Mesenteric fat pad (tissue), 1 donor: ENCODE data around the gene SLC7A9. TPM values are rescaled to one million over a fixed set of nuclear protein-coding genes. Genes with fewer than 3 reads are reported as not detected.
"Not testable (repeated sequence)": the region's sequence is repeated elsewhere in the genome, so short reads cannot be mapped to it uniquely, and the experiment has no call there.

Source experiments
- DNase-seq: peaks from one replicate; pipeline ENCODE4 v3.0.0-alpha.2; 2020; ENCODE audit warnings: low spot score
- total RNA-seq: library from RNA; stranded (reverse); fragmentation: NEBNext Ultra II Directional; extraction: Animal tissue kit (Norgen Biotek cat#: 25700); gene quantifications from one replicate; pipeline ENCODE4 v1.2.1, GENCODE V29; 2021
- donor health status: DM: yes; HTN: yes; CAD: no.

SLC7A9 gene
- total RNA-seq, 1 donor from 2014 or later = 0.29 TPM

- DNase-seq = peak; percentile 37
Observed at GRCh38 chr19:32864318-32865007, 5.1 kb downstream of the SLC7A9 start.

DNA sequence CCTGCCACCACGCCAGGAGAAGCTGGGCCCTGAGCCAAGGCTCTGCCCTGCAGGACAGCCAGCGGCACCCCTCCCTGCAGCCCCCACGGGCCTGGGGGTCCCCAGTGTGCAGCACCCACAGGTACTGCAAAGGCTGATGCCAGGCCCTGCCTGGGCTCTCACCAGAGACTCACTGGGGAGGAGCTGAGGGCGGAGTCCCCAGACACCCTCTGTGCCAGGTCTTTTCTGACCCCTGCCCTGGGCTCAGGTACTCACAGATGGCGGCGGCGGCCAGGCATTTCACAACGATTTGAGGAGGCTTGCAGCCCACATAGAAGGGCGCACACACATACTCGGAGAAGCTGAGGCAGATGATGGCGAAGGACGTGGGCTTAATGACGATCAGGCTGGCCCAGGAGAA, 5.7 kb downstream of the SLC7A9 start:
- DNase-seq = peak; percentile 57

DNA sequence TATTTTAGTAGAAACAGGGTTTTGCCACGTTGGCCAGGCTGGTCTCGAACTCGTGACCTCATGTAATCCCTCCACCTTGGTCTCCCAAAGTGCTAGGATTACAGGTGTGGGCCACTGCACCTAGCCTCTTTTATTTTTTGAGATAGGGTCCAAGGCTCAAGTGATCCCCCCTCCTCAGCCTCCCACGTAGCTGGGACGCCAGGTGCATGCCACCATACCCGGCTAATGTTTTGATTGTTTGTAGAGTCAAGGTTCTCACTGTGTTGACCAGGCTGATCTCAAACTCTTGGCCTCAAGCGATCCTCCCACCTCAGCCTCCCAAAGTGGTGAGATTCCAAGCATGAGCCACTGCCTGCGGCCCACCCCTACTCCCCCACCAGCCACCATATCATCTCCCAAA, 6.3 kb downstream of the SLC7A9 start:
- DNase-seq = peak; percentile 74

DNA sequence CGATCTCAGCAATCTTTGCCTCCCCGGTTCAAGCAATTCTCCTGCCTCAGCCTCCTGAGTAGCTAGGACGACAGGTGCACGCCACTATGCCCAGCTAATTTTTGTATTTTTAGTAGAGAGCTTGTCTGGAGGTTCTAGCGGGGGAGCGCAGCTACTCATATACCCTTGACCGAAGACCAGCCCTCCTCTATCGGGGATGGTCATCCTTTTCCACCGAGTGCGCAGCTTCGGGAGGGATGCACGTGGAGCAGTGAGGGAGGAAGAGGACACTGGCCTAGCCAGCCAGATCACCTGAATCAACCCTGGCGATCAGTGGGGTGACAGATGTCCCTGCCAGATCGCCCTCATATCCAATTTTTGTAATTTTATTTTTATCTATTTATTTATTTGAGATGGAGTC, 6.8 kb downstream of the SLC7A9 start:
- peak; percentile 53 for DNase-seq

GRCh38 chr19:32862173-32862572, 7.4 kb downstream of the SLC7A9 start:
- DNase-seq = peak; percentile 55

DNA sequence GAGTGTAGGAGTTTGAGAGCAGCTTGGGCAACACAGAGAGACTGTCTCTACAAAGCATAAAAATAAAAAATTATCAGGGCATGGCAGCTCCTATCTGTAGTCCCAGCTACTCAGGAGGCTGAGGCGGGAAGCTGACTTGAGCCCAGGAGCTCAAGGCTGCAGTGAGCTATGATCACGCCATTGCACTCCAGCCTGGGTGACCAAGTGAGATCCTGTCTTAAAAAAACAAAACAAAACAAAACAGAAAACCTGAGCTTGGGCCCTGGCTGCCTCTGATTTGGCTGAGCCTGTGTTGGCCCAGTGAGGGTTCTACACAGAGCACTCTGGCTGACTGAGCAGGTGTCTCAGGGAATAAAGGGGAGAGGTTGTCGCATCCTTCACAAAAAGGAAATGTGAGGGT, 8.0 kb downstream of the SLC7A9 start:
- DNase-seq = no peak

- peak; percentile 77 for DNase-seq
Observed at GRCh38 chr19:32859591-32859990, 10.0 kb downstream of the SLC7A9 start.

GRCh38 chr19:32858559-32858958, 11.0 kb downstream of the SLC7A9 start:
- no peak for DNase-seq

- peak; percentile 60 for DNase-seq
Observed at GRCh38 chr19:32858155-32858554, 11.4 kb downstream of the SLC7A9 start.

DNA sequence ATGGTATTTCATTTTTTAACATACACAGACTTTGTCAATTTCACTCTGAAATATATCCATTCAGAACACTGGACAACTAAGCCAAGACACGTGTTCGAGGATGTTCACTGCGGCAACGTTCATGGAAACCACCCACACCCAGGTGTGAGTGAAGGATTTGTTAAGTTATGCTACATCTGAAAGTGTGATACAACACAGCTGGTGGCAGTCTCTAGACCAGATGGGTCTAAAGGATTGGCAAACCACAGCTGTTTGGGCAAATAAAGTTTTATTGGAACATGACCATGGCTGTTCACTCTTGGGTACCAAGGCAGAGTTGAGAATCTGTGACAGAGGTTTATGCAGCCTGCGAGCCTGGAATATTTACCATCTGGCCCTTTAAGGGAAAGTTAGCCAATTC, 12.0 kb downstream of the SLC7A9 start:
- peak; percentile 11 for DNase-seq

GRCh38 chr19:32856818-32857217, 12.7 kb downstream of the SLC7A9 start:
- DNase-seq = peak; percentile 55

DNA sequence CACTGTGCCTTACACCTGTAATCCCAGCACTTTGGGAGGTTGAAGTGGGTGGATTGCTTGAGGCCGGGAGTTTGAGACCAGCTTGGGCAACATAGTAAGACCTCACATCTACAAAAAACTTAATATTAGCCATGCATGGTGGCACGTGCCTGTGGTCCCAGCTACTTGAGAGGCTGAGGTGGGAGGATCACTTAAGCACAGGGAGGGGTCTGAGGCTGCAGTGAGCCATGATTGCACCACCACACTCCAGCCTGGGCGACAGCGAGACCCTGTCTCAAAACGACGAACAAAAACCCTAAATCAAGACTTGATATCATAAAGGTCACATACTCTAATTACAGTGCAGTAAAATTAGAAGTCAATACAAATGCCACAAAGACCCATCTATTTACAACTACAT, 17.4 kb downstream of the SLC7A9 start:
- DNase-seq = peak; percentile 11

DNA sequence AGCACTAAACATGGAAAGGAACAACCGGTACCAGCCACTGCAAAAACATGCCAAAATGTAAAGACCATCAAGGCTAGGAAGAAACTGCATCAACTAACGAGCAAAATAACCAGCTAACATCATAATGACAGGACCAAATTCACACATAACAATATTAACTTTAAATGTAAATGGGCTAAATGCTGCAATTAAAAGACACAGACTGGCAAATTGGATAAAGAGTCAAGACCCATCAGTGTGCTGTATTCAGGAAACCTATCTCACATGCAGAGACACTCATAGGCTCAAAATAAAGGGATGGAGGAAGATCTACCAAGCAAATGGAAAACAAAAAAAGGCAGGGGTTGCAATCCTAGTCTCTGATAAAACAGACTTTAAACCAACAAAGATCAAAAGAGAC, 21.5 kb downstream of the SLC7A9 start:
- DNase-seq = not testable (repeated sequence)

DNA sequence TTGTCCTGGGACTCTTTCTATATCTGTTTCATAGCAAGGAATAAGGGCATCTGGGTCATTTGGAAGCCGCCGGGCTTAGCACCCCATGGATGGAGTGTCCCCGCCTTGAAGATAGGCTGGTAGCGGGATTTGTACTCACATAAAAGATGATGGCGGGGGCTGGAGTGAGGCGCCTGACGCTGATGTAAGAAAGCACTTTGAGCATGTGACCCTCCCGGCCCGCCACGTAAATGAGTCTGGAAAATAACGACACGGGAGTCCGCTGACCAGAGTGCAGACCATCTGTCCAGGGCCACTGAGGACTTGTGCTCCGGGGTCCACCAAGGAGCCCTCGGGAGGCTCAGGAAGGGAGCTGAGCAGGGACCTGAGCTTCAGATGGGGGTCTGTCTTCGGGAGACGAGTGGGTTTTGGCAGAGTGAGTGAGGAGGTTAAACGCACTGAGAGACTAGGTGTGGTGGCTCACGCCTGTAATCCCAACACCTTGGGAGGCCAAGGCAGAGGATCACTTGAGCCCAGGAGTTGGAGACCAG, 25.8 kb downstream of the SLC7A9 start:
- DNase-seq = peak; percentile 60

GRCh38 chr19:32842061-32842460, 27.5 kb downstream of the SLC7A9 start:
- DNase-seq = no peak

DNA sequence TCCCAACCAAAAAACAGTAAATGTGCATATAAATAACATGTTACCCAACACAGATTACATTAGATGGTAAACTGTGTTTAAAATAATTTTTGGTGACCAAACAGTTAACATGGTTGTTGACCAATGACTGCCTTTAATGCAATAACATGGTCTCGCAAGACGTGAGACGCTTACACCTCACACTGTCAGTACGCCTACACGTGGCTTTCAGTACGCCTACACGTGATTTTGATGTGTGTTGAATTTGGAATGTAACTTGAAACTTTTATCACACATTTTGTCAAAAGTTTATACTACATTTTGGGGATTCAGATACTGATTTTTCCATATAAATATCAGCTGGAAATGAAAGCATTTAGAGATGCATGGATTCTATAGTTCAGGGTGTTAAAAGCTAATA, 32.0 kb downstream of the SLC7A9 start:
- no peak for DNase-seq

DNA sequence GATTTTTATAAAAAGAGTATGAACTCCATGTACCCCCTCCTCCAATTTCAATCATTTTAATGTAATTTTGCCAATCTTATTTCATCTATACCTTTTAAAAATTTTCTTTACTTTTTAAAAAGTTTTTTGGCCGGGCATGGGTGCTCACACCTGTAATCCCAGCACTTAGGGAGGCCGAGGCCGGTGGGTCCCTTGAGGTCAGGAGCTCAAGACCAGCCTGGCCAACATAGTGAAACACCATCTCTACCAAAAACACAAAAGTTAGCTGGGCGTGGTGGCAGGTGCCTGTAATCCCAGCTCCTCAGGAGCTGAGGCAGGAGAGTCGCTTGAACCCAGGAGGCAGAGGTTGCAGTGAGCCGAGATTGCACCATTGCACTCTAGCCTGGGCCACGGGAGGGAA, 36.2 kb downstream of the SLC7A9 start:
- peak; percentile 59 for DNase-seq

GRCh38 chr19:32832825-32833224, 36.7 kb downstream of the SLC7A9 start:
- peak; percentile 41 for DNase-seq

DNA sequence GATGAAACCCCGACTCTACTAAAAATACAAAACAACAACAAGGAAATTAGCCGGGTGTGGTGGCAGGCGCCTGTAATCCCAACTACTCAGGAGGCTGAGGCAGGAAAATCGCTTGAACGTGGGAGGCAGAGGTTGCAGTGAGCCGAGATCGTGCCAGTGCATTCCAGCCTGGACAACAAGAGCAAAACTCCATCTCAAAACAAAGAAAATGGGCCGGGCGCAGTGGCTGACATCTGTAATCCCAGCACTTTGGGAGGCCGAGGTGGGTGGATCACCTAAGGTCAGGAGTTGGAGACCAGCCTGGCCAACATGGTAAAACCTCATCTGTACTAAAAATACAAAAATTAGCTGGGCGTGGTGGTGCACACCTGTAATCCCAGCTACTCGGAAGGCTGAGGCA, 37.5 kb downstream of the SLC7A9 start:
- DNase-seq = peak; percentile 49

- DNase-seq = peak; percentile 37
Observed at GRCh38 chr19:32831611-32832010, 38.0 kb downstream of the SLC7A9 start.

DNA sequence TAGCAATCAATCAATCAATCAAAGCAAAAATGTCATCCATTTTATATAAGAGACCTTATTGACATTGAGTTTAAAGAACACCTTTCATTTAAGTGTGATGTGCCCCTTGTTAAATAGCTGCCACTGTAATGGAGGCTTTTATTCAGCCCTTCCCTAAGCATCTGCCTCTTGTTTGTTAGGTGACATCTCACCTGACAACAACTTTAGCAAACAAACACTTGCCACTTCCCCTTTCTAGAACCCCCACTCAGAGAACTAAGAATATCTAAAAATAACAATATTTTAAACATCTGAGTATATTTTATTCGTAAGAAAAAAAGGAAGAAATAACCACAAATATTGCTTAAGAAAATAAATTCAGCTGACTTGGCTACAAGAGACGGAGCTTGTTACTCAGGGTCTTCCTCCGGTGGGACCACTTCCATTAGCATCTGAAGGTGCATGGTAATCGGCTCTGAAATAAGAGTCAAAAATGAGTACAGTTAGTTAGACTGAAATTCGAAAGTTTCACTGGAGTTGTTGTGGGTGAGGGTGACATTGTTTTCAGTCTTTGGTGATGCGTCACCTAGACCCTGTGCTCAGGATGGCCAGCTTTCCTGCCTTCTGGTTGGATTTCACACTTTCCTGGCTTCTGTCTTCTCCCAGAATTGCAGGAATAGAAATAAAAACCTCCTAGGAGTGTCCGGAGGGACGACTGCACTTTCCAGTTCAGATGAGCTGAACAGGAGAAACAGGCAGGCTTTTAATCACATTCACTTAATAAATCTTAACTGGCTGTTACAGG, 39.1 kb downstream of the SLC7A9 start:
- peak; percentile 33 for DNase-seq

DNA sequence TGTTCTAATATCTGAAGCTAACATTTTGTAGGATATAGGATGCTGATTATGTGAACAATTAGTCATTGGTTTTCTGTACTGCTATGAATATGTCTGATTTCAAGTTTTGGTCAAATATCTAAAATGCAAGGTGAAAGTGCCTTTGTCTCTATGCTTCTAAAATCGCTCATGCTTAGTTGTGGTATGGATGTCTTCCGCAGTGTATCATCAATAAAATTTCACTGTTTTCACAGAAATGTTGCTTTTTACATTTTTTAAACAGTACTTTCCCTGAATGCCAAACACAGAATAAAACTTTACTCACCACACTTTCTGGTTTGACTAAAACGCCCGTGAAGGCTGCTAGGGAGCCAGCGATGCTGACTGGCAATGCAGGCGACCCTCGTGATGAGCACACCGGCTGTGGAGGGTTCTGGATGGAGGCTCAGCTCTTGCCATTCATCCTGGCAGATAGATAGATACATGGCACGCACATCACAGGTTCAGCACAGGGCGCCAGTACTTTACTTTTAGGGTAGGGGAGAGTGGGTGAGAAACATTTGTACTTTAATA, 40.1 kb downstream of the SLC7A9 start:
- DNase-seq = no peak
